IPS DF 19.7 (cell line): ENCODE results near the gene PIK3C2G.
"Not testable (repeated sequence)": the region's sequence is repeated elsewhere in the genome, so short reads cannot be mapped to it uniquely, and the experiment has no call there.

Experiments used
- DNase-seq: peaks from one replicate; pipeline ENCODE4 v3.0.0-alpha.2; 2013; ENCODE audit warnings: low read depth, low spot score

The PIK3C2G gene

GRCh38 chr12:18632848-18633247, 371.5 kb downstream of the PIK3C2G start:
- DNase-seq = no peak

GRCh38 chr12:18634382-18634781, 373.1 kb downstream of the PIK3C2G start:
- DNase-seq = no peak

- DNase-seq = no peak
Observed at GRCh38 chr12:18640321-18640955, 379.1 kb downstream of the PIK3C2G start.

GRCh38 chr12:18643681-18644080, 382.4 kb downstream of the PIK3C2G start:
- no peak for DNase-seq

DNA sequence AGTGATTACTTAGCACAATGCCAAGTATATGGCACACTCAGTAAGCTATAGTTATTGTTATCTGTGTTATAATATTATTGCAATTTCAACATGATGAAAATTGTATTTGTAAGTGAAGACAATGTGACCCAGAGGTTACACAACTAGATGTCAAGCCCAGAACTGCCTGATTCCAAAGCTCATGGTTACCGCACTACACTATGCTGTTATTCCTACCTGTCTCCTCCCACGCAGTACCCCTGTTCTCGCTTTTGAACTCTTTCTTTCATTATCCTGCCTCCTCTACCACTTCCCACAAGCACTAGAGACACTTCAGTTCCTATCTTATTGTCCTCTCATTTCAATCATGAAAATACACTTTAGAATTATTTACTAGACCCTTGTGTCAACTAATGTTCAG, 383.2 kb downstream of the PIK3C2G start:
- DNase-seq = no peak

- no peak for DNase-seq
Observed at GRCh38 chr12:18646286-18646890, 385.1 kb downstream of the PIK3C2G start.

DNA sequence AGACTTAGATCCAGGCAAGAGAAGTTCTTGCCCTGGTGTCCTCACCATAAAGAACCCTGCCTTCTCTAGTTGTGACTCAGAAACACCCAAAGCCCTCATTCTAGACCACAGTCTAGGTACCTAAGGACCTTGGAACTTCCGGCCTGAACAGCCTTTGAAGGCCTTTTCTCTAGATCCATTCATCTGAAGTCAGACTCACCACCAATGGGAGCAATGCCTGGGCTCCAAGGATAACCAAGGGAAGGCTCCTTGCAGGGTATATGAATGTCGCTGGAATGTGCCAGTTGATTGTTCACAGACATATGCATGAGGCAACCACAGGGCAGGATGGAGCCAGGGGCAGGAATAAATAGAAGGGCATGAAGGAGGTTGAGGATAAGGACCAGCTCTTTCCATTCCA, 390.2 kb downstream of the PIK3C2G start:
- no peak for DNase-seq

- no peak for DNase-seq
Observed at GRCh38 chr12:18652596-18652995, 391.3 kb downstream of the PIK3C2G start.

DNA sequence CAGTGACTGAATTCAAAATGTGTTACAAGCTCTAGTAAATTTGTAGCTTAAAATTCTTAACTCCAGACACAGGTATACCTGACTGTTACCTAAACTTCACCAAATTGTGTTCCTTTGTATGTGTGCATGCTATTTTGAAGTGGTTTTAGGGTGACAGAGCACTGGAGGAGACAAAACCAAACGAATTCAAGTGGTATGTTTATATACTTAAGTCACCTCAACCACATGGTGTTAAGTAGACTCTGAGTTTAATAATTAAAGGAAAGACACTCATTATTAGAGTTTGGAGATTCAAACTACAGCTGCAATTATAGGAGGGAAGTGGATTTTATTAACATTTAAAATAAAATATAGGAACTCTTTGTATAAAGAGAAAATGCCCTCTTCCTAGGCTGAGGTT, 392.1 kb downstream of the PIK3C2G start:
- no peak for DNase-seq

- no peak for DNase-seq
Observed at GRCh38 chr12:18655351-18655750, 394.0 kb downstream of the PIK3C2G start.

GRCh38 chr12:18658179-18658578, 396.9 kb downstream of the PIK3C2G start:
- no peak for DNase-seq

DNA sequence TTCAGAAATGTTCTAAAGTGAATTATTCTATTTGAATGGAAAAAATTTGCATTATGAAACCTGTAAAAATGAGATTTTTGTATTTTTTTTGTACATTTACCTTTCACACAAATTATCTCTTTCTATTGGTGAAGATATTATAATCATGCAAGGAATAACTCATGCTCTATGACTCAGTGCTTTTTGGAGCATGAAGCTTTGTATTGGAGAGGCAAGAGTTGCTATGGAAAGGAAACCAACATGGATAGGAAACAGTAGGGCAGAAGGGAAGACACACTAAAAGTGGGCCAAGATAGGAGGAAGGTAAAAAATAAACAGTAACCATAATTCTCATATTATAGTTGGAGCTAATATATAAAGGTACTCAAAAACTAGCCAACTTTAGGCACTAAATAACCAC, 397.5 kb downstream of the PIK3C2G start:
- no peak for DNase-seq

GRCh38 chr12:18676141-18676540, 414.8 kb downstream of the PIK3C2G start:
- DNase-seq = no peak

DNA sequence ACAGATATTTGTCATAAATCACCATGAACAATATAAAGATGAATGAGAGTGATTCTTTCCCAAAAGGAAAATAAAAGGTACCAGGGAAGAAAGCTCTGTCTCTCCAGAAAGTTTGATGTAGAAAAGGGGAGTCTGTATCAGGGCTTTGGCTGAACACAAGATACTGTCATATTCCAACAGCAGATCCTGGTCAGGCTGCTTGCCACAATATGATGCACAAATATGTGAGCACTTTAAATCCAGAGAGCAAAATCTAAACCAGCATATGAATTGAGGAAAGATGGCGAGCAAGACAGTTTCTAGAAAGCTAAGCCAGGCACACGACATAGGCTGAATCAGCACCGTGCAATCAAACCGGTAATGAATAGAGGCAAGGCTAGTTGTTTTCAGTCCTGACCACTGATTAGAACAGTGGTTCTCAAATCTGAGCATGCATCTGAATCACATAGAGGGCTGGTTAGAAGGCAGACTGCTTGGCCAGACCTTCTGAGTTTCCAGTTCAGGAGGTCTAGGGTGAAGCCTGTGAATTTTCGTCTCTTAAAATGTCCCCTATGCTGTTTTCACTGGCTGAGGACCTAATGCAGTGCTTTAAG, 415.8 kb downstream of the PIK3C2G start:
- no peak for DNase-seq

GRCh38 chr12:18681818-18682217, 420.5 kb downstream of the PIK3C2G start:
- peak; percentile 35 for DNase-seq

DNA sequence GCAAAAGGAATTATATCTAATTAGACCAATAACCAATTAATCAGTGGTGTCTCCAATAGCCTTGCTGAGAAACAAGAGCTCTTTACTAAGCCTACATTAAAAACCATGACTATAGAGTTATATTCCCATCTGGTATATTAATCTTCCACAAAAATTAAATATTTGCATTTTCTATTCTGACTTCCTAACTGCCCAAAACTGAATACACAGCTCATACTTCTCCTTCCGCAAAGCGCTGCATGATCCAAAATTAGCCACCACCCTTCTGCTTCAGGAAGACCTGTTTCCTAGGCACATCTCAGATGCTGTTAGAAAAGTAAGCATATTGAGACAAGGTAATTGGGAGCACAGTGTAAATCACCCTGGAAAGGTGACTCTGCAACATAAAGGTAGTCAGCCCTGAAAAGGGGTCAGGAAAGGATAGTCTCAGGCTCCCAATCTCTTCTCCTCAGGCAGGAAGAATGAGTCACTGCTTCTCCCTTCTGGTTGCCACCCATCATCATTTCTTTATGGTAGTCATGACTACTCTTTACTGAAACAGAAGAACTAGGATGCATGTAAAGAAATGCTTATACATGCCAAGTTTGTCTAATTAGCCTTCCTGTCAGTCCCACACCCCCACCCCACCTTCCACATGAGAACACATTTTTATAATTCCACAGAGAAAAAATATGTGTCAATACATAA, 422.2 kb downstream of the PIK3C2G start:
- DNase-seq = no peak

GRCh38 chr12:18684430-18684829, 423.1 kb downstream of the PIK3C2G start:
- DNase-seq = no peak

DNA sequence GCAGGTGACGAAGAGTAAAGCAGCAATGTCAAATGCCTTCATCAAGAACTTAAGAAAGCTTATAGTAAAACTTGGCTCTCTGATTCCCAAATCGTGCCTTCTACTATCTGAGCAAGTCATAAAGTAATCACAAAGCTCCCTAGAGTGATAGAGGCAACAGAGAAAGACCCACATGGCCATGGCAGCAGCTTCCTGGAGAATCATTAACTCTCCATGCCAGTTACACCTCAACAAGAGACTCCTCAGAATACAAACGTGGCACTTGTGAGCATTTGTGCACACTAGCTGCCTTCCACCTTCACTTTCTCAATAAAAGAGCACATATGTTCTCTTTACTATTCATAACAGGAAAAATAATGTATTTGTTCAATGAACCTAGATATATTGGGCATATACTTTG, 428.5 kb downstream of the PIK3C2G start:
- no peak for DNase-seq

- DNase-seq = no peak
Observed at GRCh38 chr12:18690653-18691052, 429.3 kb downstream of the PIK3C2G start.

DNA sequence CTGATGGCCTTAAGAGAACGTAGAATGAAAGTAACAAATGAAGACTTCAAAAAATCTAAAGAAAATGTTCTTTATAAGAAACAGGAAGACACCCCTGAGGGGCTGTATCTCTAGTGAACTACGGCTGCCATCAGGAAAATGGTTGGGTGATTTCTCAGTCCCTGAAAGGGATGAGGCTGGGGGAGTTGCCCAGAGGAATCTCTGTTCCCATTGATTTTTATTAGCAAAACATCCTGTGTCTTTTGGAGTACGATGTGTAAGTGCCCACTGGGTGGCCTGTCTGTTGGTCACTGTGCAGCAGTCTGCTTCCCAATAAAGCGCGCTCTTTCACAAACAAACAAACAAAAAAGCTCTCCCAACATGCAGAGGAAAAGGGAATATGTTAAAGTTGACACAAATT, 432.7 kb downstream of the PIK3C2G start:
- not testable (repeated sequence) for DNase-seq

DNA sequence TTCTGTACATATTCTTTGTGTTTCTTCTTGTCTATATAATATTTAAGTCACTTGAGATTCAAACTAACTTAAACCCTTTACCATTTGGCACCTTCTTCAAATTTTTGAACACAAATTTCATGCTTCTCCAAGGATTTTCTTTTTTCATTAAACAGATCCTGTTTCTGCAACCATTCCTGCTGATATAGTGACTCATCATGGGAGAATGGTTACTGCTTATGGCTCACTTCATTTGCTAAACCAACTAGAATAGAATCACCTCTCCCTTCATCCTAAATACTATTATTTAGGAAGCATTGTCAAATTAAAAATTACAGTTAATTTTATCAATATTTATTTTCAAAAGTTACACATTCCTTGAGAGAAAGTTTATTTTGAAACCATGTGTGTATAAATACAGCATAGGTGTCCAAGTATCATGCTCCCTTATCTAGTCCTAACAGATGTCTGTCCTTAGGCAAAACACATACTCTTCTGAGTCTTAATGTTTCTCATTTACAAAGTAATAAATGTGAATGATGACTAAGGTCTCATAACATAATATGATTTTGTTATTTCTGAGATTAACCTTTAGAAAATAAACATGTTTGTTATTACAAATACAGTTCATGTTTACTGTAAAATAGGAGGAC, 435.8 kb downstream of the PIK3C2G start:
- no peak for DNase-seq
